Measurements from ENCODE around the gene ATXN2.

DNA sequence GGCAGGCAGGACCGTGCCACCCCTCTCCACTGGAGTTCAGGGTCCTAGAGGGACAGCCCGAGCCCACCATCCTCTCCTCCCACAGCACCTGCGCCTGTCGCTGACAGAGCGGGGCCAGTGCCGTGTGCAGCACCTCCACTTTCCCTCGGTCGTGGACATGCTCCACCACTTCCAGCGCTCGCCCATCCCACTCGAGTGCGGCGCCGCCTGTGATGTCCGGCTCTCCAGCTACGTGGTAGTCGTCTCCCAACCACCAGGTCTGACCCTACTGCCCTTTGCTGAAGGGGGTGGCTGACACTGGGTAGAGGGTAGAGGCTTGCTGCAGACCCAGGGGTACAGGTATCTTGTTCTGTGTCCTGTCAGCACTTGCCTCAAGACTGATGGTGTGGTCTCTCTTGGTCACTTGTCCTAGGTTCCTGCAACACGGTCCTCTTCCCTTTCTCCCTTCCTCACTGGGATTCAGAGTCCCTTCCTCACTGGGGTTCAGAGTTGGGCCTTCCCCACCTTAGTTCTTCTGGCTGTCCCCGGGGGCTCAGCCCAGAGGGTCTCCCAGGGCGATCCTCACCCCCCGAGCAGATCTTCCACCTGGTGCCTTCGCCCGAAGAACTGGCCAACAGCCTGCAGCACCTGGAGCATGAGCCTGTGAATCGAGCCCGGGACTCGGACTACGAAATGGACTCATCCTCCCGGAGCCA, 151.4 kb downstream of the ATXN2 start:
- no peak for TF ChIP-seq CEBPB (IDR thresholded peaks at IDR 0.05; ENCODE audit: low read depth, low read length)
- TF ChIP-seq, protein P1, sequence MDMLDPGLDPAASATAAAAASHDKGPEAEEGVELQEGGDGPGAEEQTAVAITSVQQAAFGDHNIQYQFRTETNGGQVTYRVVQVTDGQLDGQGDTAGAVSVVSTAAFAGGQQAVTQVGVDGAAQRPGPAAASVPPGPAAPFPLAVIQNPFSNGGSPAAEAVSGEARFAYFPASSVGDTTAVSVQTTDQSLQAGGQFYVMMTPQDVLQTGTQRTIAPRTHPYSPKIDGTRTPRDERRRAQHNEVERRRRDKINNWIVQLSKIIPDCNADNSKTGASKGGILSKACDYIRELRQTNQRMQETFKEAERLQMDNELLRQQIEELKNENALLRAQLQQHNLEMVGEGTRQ (IDR thresholded peaks at IDR 0.05; ENCODE audit: low read depth, low read length), result no peak
- TF ChIP-seq, protein P2, sequence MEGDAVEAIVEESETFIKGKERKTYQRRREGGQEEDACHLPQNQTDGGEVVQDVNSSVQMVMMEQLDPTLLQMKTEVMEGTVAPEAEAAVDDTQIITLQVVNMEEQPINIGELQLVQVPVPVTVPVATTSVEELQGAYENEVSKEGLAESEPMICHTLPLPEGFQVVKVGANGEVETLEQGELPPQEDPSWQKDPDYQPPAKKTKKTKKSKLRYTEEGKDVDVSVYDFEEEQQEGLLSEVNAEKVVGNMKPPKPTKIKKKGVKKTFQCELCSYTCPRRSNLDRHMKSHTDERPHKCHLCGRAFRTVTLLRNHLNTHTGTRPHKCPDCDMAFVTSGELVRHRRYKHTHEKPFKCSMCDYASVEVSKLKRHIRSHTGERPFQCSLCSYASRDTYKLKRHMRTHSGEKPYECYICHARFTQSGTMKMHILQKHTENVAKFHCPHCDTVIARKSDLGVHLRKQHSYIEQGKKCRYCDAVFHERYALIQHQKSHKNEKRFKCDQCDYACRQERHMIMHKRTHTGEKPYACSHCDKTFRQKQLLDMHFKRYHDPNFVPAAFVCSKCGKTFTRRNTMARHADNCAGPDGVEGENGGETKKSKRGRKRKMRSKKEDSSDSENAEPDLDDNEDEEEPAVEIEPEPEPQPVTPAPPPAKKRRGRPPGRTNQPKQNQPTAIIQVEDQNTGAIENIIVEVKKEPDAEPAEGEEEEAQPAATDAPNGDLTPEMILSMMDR (conservative IDR thresholded peaks at IDR 0.05; ENCODE audit: low read depth, low read length), result no peak
- TF ChIP-seq MXI1 (IDR thresholded peaks at IDR 0.05; ENCODE audit: borderline replicate concordance, low read depth, low read length), result no peak
- TF ChIP-seq POLR2A (IDR thresholded peaks at IDR 0.05; ENCODE audit: low read depth, low read length), result no peak
- no peak for TF ChIP-seq RAD21 (IDR thresholded peaks at IDR 0.05; ENCODE audit: low read length)
- no peak for TF ChIP-seq SMC3 (IDR thresholded peaks at IDR 0.05; ENCODE audit: low read depth, low read length)
- TF ChIP-seq MAFK (IDR thresholded peaks at IDR 0.05; ENCODE audit: low read depth, low read length), result no peak
- TF ChIP-seq BHLHE40 (IDR thresholded peaks at IDR 0.05; ENCODE audit: low read depth, low read length), result no peak
- TF ChIP-seq CHD1 (IDR thresholded peaks at IDR 0.05; ENCODE audit: low read depth, low read length), result no peak
- no peak for TF ChIP-seq FOS (IDR thresholded peaks at IDR 0.05; ENCODE audit: low read depth, low read length)
